Neural progenitor cell (in vitro differentiated cells): ENCODE data around the gene EFS.

Experiments used
- CTCF ChIP-seq: fragments of 200-600 bp; sonication (generic); IDR thresholded peaks from 2 replicates; pipeline ENCODE4 v1.5.1; 2017; ENCODE audit warnings: antibody characterized with exemption, mild to moderate bottlenecking
- EZH2 ChIP-seq: fragments of 200-600 bp; sonication (generic); IDR thresholded peaks from 2 replicates; pipeline ENCODE4 v1.6.1; 2017; ENCODE audit warnings: antibody characterized with exemption, mild to moderate bottlenecking, moderate library complexity

GRCh38 chr14:23345987-23346692, 18.8 kb downstream of the EFS start:
- TF ChIP-seq CTCF = peak; percentile 33
- TF ChIP-seq EZH2 = no peak
